ENCODE data around the gene FUT2.

Gene FUT2

GRCh38 chr19:48741129-48741999 lies 45.6 kb downstream of the FUT2 start:
- TF ChIP-seq, protein P1, sequence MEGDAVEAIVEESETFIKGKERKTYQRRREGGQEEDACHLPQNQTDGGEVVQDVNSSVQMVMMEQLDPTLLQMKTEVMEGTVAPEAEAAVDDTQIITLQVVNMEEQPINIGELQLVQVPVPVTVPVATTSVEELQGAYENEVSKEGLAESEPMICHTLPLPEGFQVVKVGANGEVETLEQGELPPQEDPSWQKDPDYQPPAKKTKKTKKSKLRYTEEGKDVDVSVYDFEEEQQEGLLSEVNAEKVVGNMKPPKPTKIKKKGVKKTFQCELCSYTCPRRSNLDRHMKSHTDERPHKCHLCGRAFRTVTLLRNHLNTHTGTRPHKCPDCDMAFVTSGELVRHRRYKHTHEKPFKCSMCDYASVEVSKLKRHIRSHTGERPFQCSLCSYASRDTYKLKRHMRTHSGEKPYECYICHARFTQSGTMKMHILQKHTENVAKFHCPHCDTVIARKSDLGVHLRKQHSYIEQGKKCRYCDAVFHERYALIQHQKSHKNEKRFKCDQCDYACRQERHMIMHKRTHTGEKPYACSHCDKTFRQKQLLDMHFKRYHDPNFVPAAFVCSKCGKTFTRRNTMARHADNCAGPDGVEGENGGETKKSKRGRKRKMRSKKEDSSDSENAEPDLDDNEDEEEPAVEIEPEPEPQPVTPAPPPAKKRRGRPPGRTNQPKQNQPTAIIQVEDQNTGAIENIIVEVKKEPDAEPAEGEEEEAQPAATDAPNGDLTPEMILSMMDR (conservative IDR thresholded peaks at IDR 0.05; ENCODE audit: low read depth, low read length) = no peak
- H3K4me3 ChIP-seq (IDR thresholded peaks at IDR 0.05; ENCODE audit: insufficient read depth, low read depth, low read length) = no peak overlapping the region
- no peak overlapping the region; the same call in 1 of the 2 replicates for H3K4me2 ChIP-seq
- peaks cover 48% of the 10 kb centered on the region for H3K27me3 ChIP-seq (ENCODE audit: insufficient read depth, low read depth)
- no peaks in the 10 kb centered on the region for H3K79me2 ChIP-seq (ENCODE audit: insufficient read depth, low read depth)
- no peak overlapping the region for H2AFZ ChIP-seq (ENCODE audit: low read depth)
- no peaks in the 10 kb centered on the region for H3K36me3 ChIP-seq (ENCODE audit: insufficient read depth)
- H3K4me1 ChIP-seq (ENCODE audit: low read depth, poor library complexity, severe bottlenecking) = peaks cover 9% of the 10 kb centered on the region
- H4K20me1 ChIP-seq (ENCODE audit: insufficient read depth) = no peaks in the 10 kb centered on the region
- H3K27ac ChIP-seq = no peak overlapping the region
- no peak overlapping the region for H3K9ac ChIP-seq

DNA sequence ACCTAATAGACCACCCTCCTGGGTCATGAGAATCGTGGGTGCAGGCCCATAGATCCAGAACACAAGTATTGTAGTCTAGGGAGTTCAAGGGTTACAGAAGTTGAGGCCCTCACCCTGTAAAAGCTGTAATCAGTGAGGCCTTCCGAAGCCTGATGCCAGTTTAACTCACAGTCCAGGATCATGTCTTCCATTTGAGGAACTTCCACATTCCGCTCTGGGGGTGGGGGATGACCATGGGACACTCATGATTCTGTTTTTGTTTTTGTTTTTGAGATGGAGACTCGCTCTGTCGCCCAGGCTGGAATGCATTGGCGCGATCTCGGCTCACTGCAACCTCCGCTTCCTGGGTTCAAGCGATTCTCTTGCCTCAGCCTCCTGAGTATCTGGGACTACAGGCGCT lies 46.3 kb downstream of the FUT2 start:
- Histone ChIP-seq H3K79me2 (ENCODE audit: insufficient read depth, low read depth) (no peaks in the 10 kb centered on the region), H4K20me1 (ENCODE audit: insufficient read depth) (no peaks in the 10 kb centered on the region), H2AFZ (ENCODE audit: low read depth) (no peak overlapping the region), H3K4me1 (ENCODE audit: low read depth, poor library complexity, severe bottlenecking) (peaks cover 9% of the 10 kb centered on the region), H3K36me3 (ENCODE audit: insufficient read depth) (no peaks in the 10 kb centered on the region), H3K9ac (no peak overlapping the region), H3K4me2 (no peak overlapping the region), H3K27me3 (ENCODE audit: insufficient read depth, low read depth) (peaks cover 53% of the 10 kb centered on the region), H3K4me3 (IDR thresholded peaks at IDR 0.05; ENCODE audit: insufficient read depth, low read depth, low read length) (no peak overlapping the region), H3K27ac (no peak overlapping the region)
- TF ChIP-seq, protein P1 (conservative IDR thresholded peaks at IDR 0.05; ENCODE audit: low read depth, low read length) = no peak

DNA sequence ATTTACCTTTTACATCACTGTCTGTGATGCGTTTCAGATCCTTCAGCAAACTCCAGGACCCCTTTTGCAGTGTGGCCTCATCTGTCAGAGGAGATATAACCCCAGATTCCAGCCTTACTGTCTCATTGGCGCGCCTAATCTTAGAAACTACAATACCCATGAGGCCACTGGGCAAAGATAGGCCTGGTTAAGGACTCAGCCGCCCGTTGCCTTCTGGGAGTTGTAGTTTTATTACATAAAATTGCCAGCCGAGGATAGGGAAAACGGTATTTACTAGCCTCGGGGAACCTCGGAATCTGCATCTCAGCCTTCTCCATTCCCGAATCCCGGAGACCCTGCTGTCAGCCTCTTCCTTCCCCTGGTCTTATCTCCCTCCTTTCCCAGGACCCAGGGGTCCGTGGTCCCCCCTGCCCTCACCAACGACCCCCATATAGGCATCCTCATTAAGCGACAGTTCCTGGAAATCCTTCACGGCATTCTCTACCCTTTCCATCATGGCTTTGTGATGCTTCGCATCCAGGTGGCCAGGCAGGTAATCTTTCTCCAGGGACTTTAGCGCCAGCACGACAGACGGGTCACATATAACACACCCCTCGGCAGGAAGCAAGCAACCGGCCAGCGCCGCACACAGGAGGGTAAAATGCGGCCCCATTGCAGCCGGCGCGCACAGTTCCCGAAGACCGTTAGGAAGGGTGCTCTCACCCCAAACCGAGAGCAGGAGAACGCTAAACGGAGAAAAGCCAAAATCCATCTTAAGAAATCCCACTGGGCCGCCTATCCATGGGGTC lies 49.6 kb downstream of the FUT2 start:
- Histone ChIP-seq H3K4me2 (no peak overlapping the region), H3K9ac (no peak overlapping the region), H3K79me2 (ENCODE audit: insufficient read depth, low read depth) (no peaks in the 10 kb centered on the region), H2AFZ (ENCODE audit: low read depth) (no peak overlapping the region), H3K4me1 (ENCODE audit: low read depth, poor library complexity, severe bottlenecking) (no peaks in the 10 kb centered on the region), H3K27me3 (ENCODE audit: insufficient read depth, low read depth) (peaks cover 65% of the 10 kb centered on the region), H3K4me3 (IDR thresholded peaks at IDR 0.05; ENCODE audit: insufficient read depth, low read depth, low read length) (no peak overlapping the region), H3K27ac (no peak overlapping the region), H3K36me3 (ENCODE audit: insufficient read depth) (no peaks in the 10 kb centered on the region), H4K20me1 (ENCODE audit: insufficient read depth) (no peaks in the 10 kb centered on the region)
- TF ChIP-seq, protein P1 (conservative IDR thresholded peaks at IDR 0.05; ENCODE audit: low read depth, low read length) = no peak

GRCh38 chr19:48746110-48746509 lies 50.3 kb downstream of the FUT2 start:
- TF ChIP-seq, protein P1 (conservative IDR thresholded peaks at IDR 0.05; ENCODE audit: low read depth, low read length) = no peak
- Histone ChIP-seq H2AFZ (ENCODE audit: low read depth) (peak overlapping the region; percentile 70; the same call in 1 of the 2 replicates), H3K27ac (no peak overlapping the region), H3K27me3 (ENCODE audit: insufficient read depth, low read depth) (peaks cover 64% of the 10 kb centered on the region), H3K4me1 (ENCODE audit: low read depth, poor library complexity, severe bottlenecking) (no peaks in the 10 kb centered on the region), H4K20me1 (ENCODE audit: insufficient read depth) (no peaks in the 10 kb centered on the region), H3K4me3 (IDR thresholded peaks at IDR 0.05; ENCODE audit: insufficient read depth, low read depth, low read length) (no peak overlapping the region), H3K36me3 (ENCODE audit: insufficient read depth) (no peaks in the 10 kb centered on the region), H3K79me2 (ENCODE audit: insufficient read depth, low read depth) (no peaks in the 10 kb centered on the region), H3K9ac (no peak overlapping the region), H3K4me2 (no peak overlapping the region)
